HEK293 (cell line): ENCODE results near the gene DUSP12.

Experiments
- CTCF ChIA-PET: fragments of 350-600 bp; formaldehyde crosslinking; extraction: SDS; loops from one replicate; lab custom pipeline; 2021; ENCODE audit warnings: antibody characterized with exemption; lab: Yijun Ruan, JAX
- POLR2A ChIA-PET: fragments of 300-600 bp; formaldehyde crosslinking; extraction: SDS; loops from one replicate; lab custom pipeline; 2020; ENCODE audit warnings: antibody characterized with exemption, inconsistent platforms; lab: Yijun Ruan, JAX
- H3K27ac ChIP-seq: fragments of 200-500 bp; sonication (Bioruptor generic); 2 replicates; pipeline ENCODE4 v1.5.1; 2014; ENCODE audit warnings: low read depth, low read length, control low read depth, inconsistent platforms; ENCODE audit errors: extremely low read depth
- H3K36me3 ChIP-seq, 2 experiments: fragments of 200-500 bp in 1 of 2; sonication (Bioruptor generic) in 1 of 2; 1 replicate in 1 of 2; 2 replicates in 1 of 2; pipeline ENCODE4 v1.5.1; 2014 to 2017; ENCODE audit warnings: inconsistent platforms in 2 of 2, low read length in 2 of 2; ENCODE audit not compliant: control insufficient read depth in 2 of 2, insufficient read depth in 1 of 2
- H3K4me1 ChIP-seq: fragments of 200-500 bp; sonication (Bioruptor generic); 2 replicates; pipeline ENCODE4 v1.5.1; 2014; ENCODE audit warnings: mild to moderate bottlenecking, low read length, inconsistent platforms; ENCODE audit not compliant: control insufficient read depth, insufficient read depth
- H3K4me3 ChIP-seq: 2 replicates; pipeline ENCODE4 v1.5.1; 2011; ENCODE audit warnings: low read depth, mild to moderate bottlenecking, control low read depth, low read length, moderate library complexity
- H3K9me3 ChIP-seq: fragments of 200-500 bp; sonication (Bioruptor generic); 2 replicates; pipeline ENCODE4 v1.5.1; 2014; ENCODE audit warnings: low read depth, low read length, inconsistent platforms; ENCODE audit not compliant: control insufficient read depth, insufficient read depth
- BCL11A ChIP-seq: fragments of 450-650 bp; formaldehyde crosslinking; IDR thresholded peaks from 2 replicates; pipeline ENCODE4 v1.5.1; 2016; ENCODE audit warnings: low read depth, missing biosample characterization, missing genetic modification characterization
- GLI4 ChIP-seq: fragments of 450-650 bp; formaldehyde crosslinking; IDR thresholded peaks from 2 replicates; pipeline ENCODE4 v1.5.1; 2016; ENCODE audit warnings: missing biosample characterization, missing genetic modification characterization
- MZF1 ChIP-seq: fragments of 450-650 bp; formaldehyde crosslinking; IDR thresholded peaks from 2 replicates; pipeline ENCODE4 v1.5.1; 2017; ENCODE audit warnings: missing biosample characterization, missing genetic modification characterization, borderline replicate concordance
- PRDM2 ChIP-seq: fragments of 450-650 bp; formaldehyde crosslinking; IDR thresholded peaks from 2 replicates; pipeline ENCODE4 v1.5.1; 2016; ENCODE audit warnings: missing biosample characterization, missing genetic modification characterization, borderline replicate concordance
- PRDM4 ChIP-seq: fragments of 450-650 bp; formaldehyde crosslinking; IDR thresholded peaks from 2 replicates; pipeline ENCODE4 v1.5.1; 2017; ENCODE audit warnings: missing biosample characterization, missing genetic modification characterization
- RBAK ChIP-seq: fragments of 450-650 bp; formaldehyde crosslinking; IDR thresholded peaks from 2 replicates; pipeline ENCODE4 v1.5.1; 2016; ENCODE audit warnings: missing biosample characterization, missing genetic modification characterization
- SCRT2 ChIP-seq: fragments of 450-650 bp; formaldehyde crosslinking; IDR thresholded peaks from 2 replicates; pipeline ENCODE4 v1.5.1; 2016; ENCODE audit warnings: missing biosample characterization, missing genetic modification characterization
- SP7 ChIP-seq: fragments of 450-650 bp; formaldehyde crosslinking; IDR thresholded peaks from 2 replicates; pipeline ENCODE4 v1.5.1; 2016; ENCODE audit warnings: missing biosample characterization, missing genetic modification characterization
- TCF7L2 ChIP-seq: IDR thresholded peaks from 2 replicates; pipeline ENCODE4 v1.6.1; 2011; ENCODE audit warnings: low read depth, mild to moderate bottlenecking, inconsistent platforms, low read length, moderate library complexity, borderline replicate concordance
- ZBTB6 ChIP-seq: fragments of 450-650 bp; formaldehyde crosslinking; IDR thresholded peaks from 2 replicates; pipeline ENCODE4 v1.5.1; 2017; ENCODE audit warnings: missing biosample characterization, missing genetic modification characterization
- ZFHX2 ChIP-seq: fragments of 450-650 bp; formaldehyde crosslinking; conservative IDR thresholded peaks from 2 replicates; pipeline ENCODE4 v1.5.1; 2016; ENCODE audit warnings: missing biosample characterization, missing genetic modification characterization
- ZNF132 ChIP-seq: fragments of 450-650 bp; formaldehyde crosslinking; IDR thresholded peaks from 2 replicates; pipeline ENCODE4 v1.5.1; 2017; ENCODE audit warnings: missing biosample characterization, missing genetic modification characterization, borderline replicate concordance
- ZNF157 ChIP-seq: fragments of 450-650 bp; formaldehyde crosslinking; IDR thresholded peaks from 2 replicates; pipeline ENCODE4 v1.5.1; 2016; ENCODE audit warnings: missing biosample characterization, missing genetic modification characterization
- ZNF16 ChIP-seq: fragments of 450-650 bp; formaldehyde crosslinking; IDR thresholded peaks from 2 replicates; pipeline ENCODE4 v1.5.1; 2016; ENCODE audit warnings: low read depth, missing biosample characterization, missing genetic modification characterization
- ZNF214 ChIP-seq: fragments of 450-650 bp; formaldehyde crosslinking; IDR thresholded peaks from 2 replicates; pipeline ENCODE4 v1.5.1; 2017; ENCODE audit warnings: missing biosample characterization, mild to moderate bottlenecking, missing genetic modification characterization, borderline replicate concordance
- ZNF335 ChIP-seq: fragments of 450-650 bp; formaldehyde crosslinking; conservative IDR thresholded peaks from 2 replicates; pipeline ENCODE4 v1.5.1; 2016; ENCODE audit warnings: missing biosample characterization, missing genetic modification characterization
- ZNF354C ChIP-seq: fragments of 450-650 bp; formaldehyde crosslinking; IDR thresholded peaks from 2 replicates; pipeline ENCODE4 v1.5.1; 2016; ENCODE audit warnings: missing biosample characterization, missing genetic modification characterization, low read depth, borderline replicate concordance
- ZNF398 ChIP-seq: fragments of 450-650 bp; formaldehyde crosslinking; IDR thresholded peaks from 2 replicates; pipeline ENCODE4 v1.5.1; 2017; ENCODE audit warnings: missing biosample characterization, missing genetic modification characterization
- ZNF433 ChIP-seq: fragments of 450-650 bp; formaldehyde crosslinking; IDR thresholded peaks from 2 replicates; pipeline ENCODE4 v1.5.1; 2016; ENCODE audit warnings: missing biosample characterization, missing genetic modification characterization, low read depth
- ZNF624 ChIP-seq: fragments of 450-650 bp; formaldehyde crosslinking; IDR thresholded peaks from 2 replicates; pipeline ENCODE4 v1.5.1; 2017; ENCODE audit warnings: missing biosample characterization, missing genetic modification characterization
- ZNF645 ChIP-seq: fragments of 450-650 bp; formaldehyde crosslinking; IDR thresholded peaks from 2 replicates; pipeline ENCODE4; 2016; ENCODE audit warnings: missing biosample characterization, missing genetic modification characterization
- ZNF670 ChIP-seq: fragments of 450-650 bp; formaldehyde crosslinking; IDR thresholded peaks from 2 replicates; pipeline ENCODE4 v1.5.1; 2016; ENCODE audit warnings: missing biosample characterization, missing genetic modification characterization, low read depth
- ZSCAN5A ChIP-seq: fragments of 450-650 bp; formaldehyde crosslinking; IDR thresholded peaks from 2 replicates; pipeline ENCODE4 v1.5.1; 2016; ENCODE audit warnings: missing biosample characterization, missing genetic modification characterization

Gene DUSP12

GRCh38 chr1:161730050-161730564, 19.5 kb upstream of the DUSP12 start (continued):
- no peak for TF ChIP-seq ZNF354C (tag by site-specific recombination)
- no peak for TF ChIP-seq ZNF433 (tag by site-specific recombination)
- no peak for TF ChIP-seq SCRT2
- no peak for TF ChIP-seq ZNF645
- TF ChIP-seq ZNF624 (tag by site-specific recombination) = no peak
- TF ChIP-seq ZNF214 (tag by site-specific recombination) = no peak
- no peak for TF ChIP-seq ZSCAN5A
- no peak for TF ChIP-seq SP7 (tag by site-specific recombination)
- TF ChIP-seq ZNF335 (tag by site-specific recombination) = no peak
- TF ChIP-seq PRDM4 (tag by site-specific recombination) = no peak

- H3K9me3 ChIP-seq = no peaks in the 10 kb centered on the region
- ChIA-PET POLR2A (no interaction called here), CTCF (interaction anchor here (0.6 to 0.7 kb wide), 2 partner anchors 83 to 243 kb away, joined by 3 read pairs; no protein-coding TSS in a partner anchor)
- no peak overlapping the region for H3K4me3 ChIP-seq
- H3K27ac ChIP-seq = no peak overlapping the region
- no peaks in the 10 kb centered on the region for H3K4me1 ChIP-seq
- no peaks in the 10 kb centered on the region for H3K36me3 ChIP-seq
- TF ChIP-seq RBAK (tag by site-specific recombination) = no peak
- TF ChIP-seq ZNF670 (tag by site-specific recombination) = no peak
- no peak for TF ChIP-seq MZF1 (tag by site-specific recombination)
- no peak for TF ChIP-seq TCF7L2
- TF ChIP-seq ZNF157 (tag by site-specific recombination) = no peak
- TF ChIP-seq ZNF132 (tag by site-specific recombination) = no peak
- TF ChIP-seq ZNF398 (tag by site-specific recombination) = no peak
- no peak for TF ChIP-seq BCL11A
- no peak for TF ChIP-seq GLI4 (tag by site-specific recombination)
- no peak for TF ChIP-seq PRDM2
- TF ChIP-seq ZFHX2 = no peak
- TF ChIP-seq ZNF16 (tag by site-specific recombination) = no peak
- no peak for TF ChIP-seq ZBTB6 (tag by site-specific recombination)
Measured at GRCh38 chr1:161731241-161731640, 18.3 kb upstream of the DUSP12 start.
